SK-N-SH (cell line): ENCODE measurements around the gene CNTN4.

ENCODE experiments used
- CHD2 ChIP-seq: fragments of 150-350 bp; IDR thresholded peaks from 2 replicates; pipeline ENCODE4 v1.6.1; 2018; ENCODE audit warnings: low read length; ENCODE audit not compliant: partially characterized antibody
- CTCF ChIP-seq: fragments of 200-600 bp; sonication (generic); IDR thresholded peaks from 2 replicates; pipeline ENCODE4 v1.6.1; 2017; ENCODE audit warnings: antibody characterized with exemption, mild to moderate bottlenecking, moderate library complexity
- EP300 ChIP-seq, 2 experiments: IDR thresholded peaks; 2 replicates each; pipeline versions ENCODE4 v1.4.0 to v1.6.1; 2012; ENCODE audit warnings: borderline replicate concordance in 1 of 2, low read depth in 1 of 2, low read length in 1 of 2
- FOXM1 ChIP-seq: IDR thresholded peaks from 2 replicates; pipeline ENCODE4 v1.4.0; 2012; ENCODE audit warnings: low read depth, mild to moderate bottlenecking
- REST ChIP-seq: IDR thresholded peaks from 2 replicates; pipeline ENCODE4 v1.6.1; 2012; ENCODE audit warnings: mild to moderate bottlenecking, low read depth, low read length, moderate library complexity
- SIN3A ChIP-seq: IDR thresholded peaks from 2 replicates; pipeline ENCODE4 v1.6.1; 2012; ENCODE audit warnings: low read depth, mild to moderate bottlenecking, low read length, moderate library complexity, borderline replicate concordance
- YY1 ChIP-seq: IDR thresholded peaks from 2 replicates; pipeline ENCODE4 v1.4.0; 2012; ENCODE audit warnings: low read depth, mild to moderate bottlenecking
- TF ChIP-seq, protein P1 (sequence below): IDR thresholded peaks from 2 replicates; pipeline ENCODE4 v1.4.0; 2012; ENCODE audit warnings: low read depth
- TF ChIP-seq, protein P2 (sequence below): fragments of 150-350 bp; IDR thresholded peaks from 2 replicates; pipeline ENCODE4 v1.6.1; 2017; ENCODE audit warnings: antibody characterized with exemption, low read length, low read depth, borderline replicate concordance

DNA sequence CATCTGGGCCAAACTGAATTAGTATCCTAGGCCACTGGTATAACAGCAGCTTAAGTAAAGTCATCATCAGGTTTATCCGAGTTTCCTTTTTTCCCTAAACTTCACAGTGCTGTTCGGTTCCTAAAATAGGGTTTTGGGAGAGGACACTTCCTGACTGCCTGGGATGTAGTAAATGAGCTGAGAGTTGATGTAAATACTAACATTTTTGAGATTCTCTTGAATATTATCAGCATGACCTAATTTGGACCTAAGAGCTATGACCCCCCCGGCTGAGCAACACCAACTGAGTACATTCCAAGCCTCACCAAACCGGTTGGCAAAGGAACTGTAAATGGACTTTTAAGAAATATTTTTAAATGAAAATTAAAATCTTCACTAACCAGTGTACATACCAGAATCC is 932.7 kb downstream of the CNTN4 start:
- TF ChIP-seq CTCF = no peak
- TF ChIP-seq EP300 (IDR thresholded peaks at IDR 0.05; ENCODE audit: borderline replicate concordance in 1 of 2, low read depth in 1 of 2, low read length in 1 of 2) = no peak
- TF ChIP-seq REST = no peak
- TF ChIP-seq CHD2 = no peak
- no peak for TF ChIP-seq FOXM1
- TF ChIP-seq YY1 = no peak
- no peak for TF ChIP-seq SIN3A
- TF ChIP-seq, protein P1, sequence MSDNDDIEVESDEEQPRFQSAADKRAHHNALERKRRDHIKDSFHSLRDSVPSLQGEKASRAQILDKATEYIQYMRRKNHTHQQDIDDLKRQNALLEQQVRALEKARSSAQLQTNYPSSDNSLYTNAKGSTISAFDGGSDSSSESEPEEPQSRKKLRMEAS = no peak
- TF ChIP-seq, protein P2, sequence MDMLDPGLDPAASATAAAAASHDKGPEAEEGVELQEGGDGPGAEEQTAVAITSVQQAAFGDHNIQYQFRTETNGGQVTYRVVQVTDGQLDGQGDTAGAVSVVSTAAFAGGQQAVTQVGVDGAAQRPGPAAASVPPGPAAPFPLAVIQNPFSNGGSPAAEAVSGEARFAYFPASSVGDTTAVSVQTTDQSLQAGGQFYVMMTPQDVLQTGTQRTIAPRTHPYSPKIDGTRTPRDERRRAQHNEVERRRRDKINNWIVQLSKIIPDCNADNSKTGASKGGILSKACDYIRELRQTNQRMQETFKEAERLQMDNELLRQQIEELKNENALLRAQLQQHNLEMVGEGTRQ = no peak
